HUES48 (cell line): Measurements from ENCODE around the gene MSX1.

Experiments
- H3K27ac ChIP-seq: one replicate; pipeline ENCODE4 v1.7.0; 2013; ENCODE audit warnings: low read depth, low read length, inconsistent platforms
- H3K27me3 ChIP-seq: 2 replicates; pipeline ENCODE4 v1.6.1; 2013; ENCODE audit warnings: mild to moderate bottlenecking, low read length; ENCODE audit not compliant: control insufficient read depth, insufficient read depth
- H3K36me3 ChIP-seq: 2 replicates; pipeline ENCODE4 v1.6.1; 2013; ENCODE audit warnings: low read length; ENCODE audit not compliant: control insufficient read depth, insufficient read depth
- H3K4me1 ChIP-seq: 2 replicates; pipeline ENCODE4 v1.6.1; 2013; ENCODE audit warnings: mild to moderate bottlenecking, low read length; ENCODE audit not compliant: control insufficient read depth, insufficient read depth
- H3K4me3 ChIP-seq: 2 replicates; pipeline ENCODE4 v1.5.1; 2013; ENCODE audit warnings: mild to moderate bottlenecking, low read depth, low read length
- H3K9ac ChIP-seq: 2 replicates; pipeline ENCODE4 v1.6.1; 2013; ENCODE audit warnings: mild to moderate bottlenecking, low read depth, low read length, moderate library complexity
- H3K9me3 ChIP-seq: 2 replicates; pipeline ENCODE4 v1.6.1; 2013; ENCODE audit warnings: low read length; ENCODE audit not compliant: control insufficient read depth, insufficient read depth

MSX1 gene

GRCh38 chr4:4823621-4824162 lies 35.8 kb upstream of the MSX1 start:
- H3K36me3 ChIP-seq, result no peaks in the 10 kb centered on the region
- H3K27ac ChIP-seq, result no peak overlapping the region
- no peaks in the 10 kb centered on the region for H3K9me3 ChIP-seq
- H3K9ac ChIP-seq, result no peak overlapping the region
- no peak overlapping the region for H3K4me3 ChIP-seq
- no peaks in the 10 kb centered on the region for H3K4me1 ChIP-seq
- no peaks in the 10 kb centered on the region for H3K27me3 ChIP-seq

DNA sequence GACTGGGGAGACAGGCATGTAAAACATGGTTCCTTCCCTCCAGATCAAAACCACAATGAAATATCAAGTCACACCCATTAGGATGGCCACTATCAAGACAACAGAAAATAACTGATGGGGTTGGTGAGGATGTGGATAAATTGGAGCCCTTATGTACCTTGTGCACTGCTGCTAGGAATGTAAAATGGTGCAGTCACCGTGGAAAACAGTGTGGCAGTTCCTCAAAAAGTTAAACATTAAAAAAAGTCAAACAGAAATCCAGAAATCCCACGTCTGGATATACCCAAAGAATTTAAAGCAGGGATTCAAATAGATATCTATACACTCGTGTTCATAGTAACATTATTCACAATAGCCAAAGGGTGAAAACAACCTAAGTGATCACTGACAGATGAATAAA lies 35.2 kb upstream of the MSX1 start:
- H3K9me3 ChIP-seq, result no peaks in the 10 kb centered on the region
- H3K4me3 ChIP-seq, result no peak overlapping the region
- no peaks in the 10 kb centered on the region for H3K4me1 ChIP-seq
- no peak overlapping the region for H3K9ac ChIP-seq
- no peaks in the 10 kb centered on the region for H3K36me3 ChIP-seq
- H3K27me3 ChIP-seq, result no peaks in the 10 kb centered on the region
- H3K27ac ChIP-seq, result no peak overlapping the region

DNA sequence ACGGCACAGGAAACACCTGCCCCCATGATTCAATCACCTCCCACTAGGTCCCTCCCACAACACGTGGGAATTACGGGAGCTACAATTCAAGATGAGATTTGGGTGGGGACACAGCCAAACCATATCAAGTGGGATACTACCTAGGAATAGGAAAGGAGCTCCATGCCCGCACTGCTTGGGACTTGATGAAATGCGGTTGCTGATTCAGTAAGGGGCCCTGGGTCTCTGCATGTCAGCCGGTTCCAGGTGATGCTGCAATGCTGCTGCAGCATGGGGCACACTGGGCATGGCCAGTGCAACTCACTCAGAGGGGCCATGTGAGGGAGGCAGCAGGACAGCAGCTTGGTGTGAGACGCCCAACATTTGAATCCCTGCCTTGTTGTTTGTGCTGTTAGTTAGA lies 34.0 kb upstream of the MSX1 start:
- Histone ChIP-seq H3K9me3 (no peaks in the 10 kb centered on the region), H3K4me3 (no peak overlapping the region), H3K36me3 (no peaks in the 10 kb centered on the region), H3K27me3 (peaks cover 4% of the 10 kb centered on the region; the same call in 1 of the 2 replicates), H3K9ac (no peak overlapping the region), H3K27ac (no peak overlapping the region), H3K4me1 (no peaks in the 10 kb centered on the region)

GRCh38 chr4:4829837-4830236 lies 29.6 kb upstream of the MSX1 start:
- Histone ChIP-seq H3K4me3 (no peak overlapping the region), H3K27me3 (peaks cover 4% of the 10 kb centered on the region; the same call in 1 of the 2 replicates), H3K9me3 (no peaks in the 10 kb centered on the region), H3K9ac (no peak overlapping the region), H3K27ac (no peak overlapping the region), H3K36me3 (no peaks in the 10 kb centered on the region), H3K4me1 (no peaks in the 10 kb centered on the region)

- Histone ChIP-seq H3K4me1 (no peaks in the 10 kb centered on the region), H3K4me3 (no peak overlapping the region), H3K36me3 (no peaks in the 10 kb centered on the region), H3K9ac (no peak overlapping the region), H3K27me3 (peaks cover 4% of the 10 kb centered on the region; the same call in 1 of the 2 replicates), H3K9me3 (no peaks in the 10 kb centered on the region), H3K27ac (no peak overlapping the region)
Observed at GRCh38 chr4:4831266-4831665, 28.2 kb upstream of the MSX1 start.

DNA sequence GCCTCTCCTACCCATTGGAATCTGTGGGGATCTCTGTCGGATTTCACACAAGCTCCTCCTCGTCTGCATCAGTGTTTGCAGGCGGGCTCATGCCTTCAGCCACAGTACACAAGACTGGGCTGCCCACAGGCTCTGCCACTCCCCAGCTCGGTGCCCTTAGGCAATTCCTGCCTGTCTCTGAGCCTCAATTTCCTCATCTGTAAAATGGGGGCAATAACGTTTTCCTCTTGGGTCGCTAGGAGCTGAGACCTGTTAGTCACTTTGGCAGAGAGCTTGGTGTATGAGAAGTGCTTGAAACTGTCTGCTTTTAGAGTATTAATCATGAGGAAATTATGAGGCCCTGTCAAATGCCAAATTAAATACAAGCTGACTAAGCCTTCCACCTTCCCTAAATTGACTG lies 27.6 kb upstream of the MSX1 start:
- Histone ChIP-seq H3K27me3 (peaks cover 4% of the 10 kb centered on the region; the same call in 1 of the 2 replicates), H3K9ac (no peak overlapping the region), H3K4me1 (no peaks in the 10 kb centered on the region), H3K9me3 (no peaks in the 10 kb centered on the region), H3K36me3 (no peaks in the 10 kb centered on the region), H3K27ac (no peak overlapping the region), H3K4me3 (no peak overlapping the region)

DNA sequence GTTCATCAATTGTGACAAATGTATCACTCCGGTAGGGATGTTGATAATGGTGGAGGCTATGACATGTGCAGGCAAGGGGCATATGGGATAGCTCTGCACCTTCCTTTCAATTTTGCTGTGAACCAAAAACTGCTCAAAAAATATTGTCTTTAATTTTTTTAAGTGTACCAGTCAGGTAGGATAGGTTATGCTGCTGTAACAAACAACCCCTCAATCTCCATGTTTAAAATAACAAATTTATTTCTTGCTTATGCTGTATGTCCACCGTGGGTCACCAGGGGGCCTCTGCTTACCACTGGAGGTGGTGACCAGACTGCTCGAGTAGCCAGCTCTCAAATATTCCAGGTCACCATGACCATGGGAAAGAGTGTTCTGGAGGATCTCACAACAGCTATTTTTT lies 23.4 kb upstream of the MSX1 start:
- Histone ChIP-seq H3K9ac (no peak overlapping the region), H3K27me3 (peaks cover 7% of the 10 kb centered on the region), H3K4me3 (no peak overlapping the region), H3K27ac (no peak overlapping the region), H3K36me3 (no peaks in the 10 kb centered on the region), H3K4me1 (peaks cover 8% of the 10 kb centered on the region; the same call in 1 of the 2 replicates), H3K9me3 (no peaks in the 10 kb centered on the region)

DNA sequence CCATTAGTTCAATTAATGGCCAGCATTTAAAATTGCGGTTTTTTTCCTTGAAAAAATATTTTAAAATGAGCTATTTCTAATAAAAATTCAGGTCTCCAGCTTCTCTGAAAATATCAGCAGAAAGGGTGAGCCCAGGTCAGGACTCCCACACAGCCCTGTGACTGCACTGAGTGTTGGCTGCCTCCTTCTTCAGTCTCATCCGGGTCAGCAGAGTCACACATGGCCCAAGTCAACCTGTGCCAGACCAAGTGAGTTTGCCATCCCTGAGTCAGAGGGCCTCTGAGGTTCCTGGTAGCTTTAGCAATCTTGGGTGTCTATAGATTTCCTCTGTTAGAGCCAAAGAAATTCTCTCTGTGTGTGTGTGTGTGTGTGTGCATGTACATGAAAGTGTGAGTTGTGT lies 22.1 kb upstream of the MSX1 start:
- no peaks in the 10 kb centered on the region for H3K36me3 ChIP-seq
- peaks cover 7% of the 10 kb centered on the region for H3K27me3 ChIP-seq
- H3K4me3 ChIP-seq, result no peak overlapping the region
- no peaks in the 10 kb centered on the region for H3K9me3 ChIP-seq
- no peak overlapping the region for H3K27ac ChIP-seq
- H3K4me1 ChIP-seq, result peaks cover 8% of the 10 kb centered on the region; the same call in 1 of the 2 replicates
- no peak overlapping the region for H3K9ac ChIP-seq

GRCh38 chr4:4838051-4838935 lies 21.2 kb upstream of the MSX1 start:
- H3K9me3 ChIP-seq, result no peaks in the 10 kb centered on the region

GRCh38 chr4:4838936-4839810 lies 20.3 kb upstream of the MSX1 start:
- Histone ChIP-seq H3K9me3 (no peaks in the 10 kb centered on the region), H3K9ac (no peak overlapping the region), H3K4me3 (no peak overlapping the region), H3K4me1 (peaks cover 8% of the 10 kb centered on the region; the same call in 1 of the 2 replicates), H3K27ac (no peak overlapping the region), H3K36me3 (no peaks in the 10 kb centered on the region), H3K27me3 (peaks cover 20% of the 10 kb centered on the region)

More at GRCh38 chr4:4838051-4838935, 21.2 kb upstream of the MSX1 start:
- Histone ChIP-seq H3K27ac (no peak overlapping the region), H3K4me1 (peaks cover 8% of the 10 kb centered on the region; the same call in 1 of the 2 replicates), H3K4me3 (no peak overlapping the region), H3K9ac (peak overlapping the region; percentile 12; the same call in 1 of the 2 replicates), H3K27me3 (peaks cover 11% of the 10 kb centered on the region), H3K36me3 (no peaks in the 10 kb centered on the region)
